ENCODE data around the gene NOTCH2.
"Not testable (repeated sequence)": the region's sequence is repeated elsewhere in the genome, so short reads cannot be mapped to it uniquely, and the experiment has no call there.

The NOTCH2 gene

GRCh38 chr1:119975582-119976254 lies 93.7 kb downstream of the NOTCH2 start:
- H2AK5ac ChIP-seq (ENCODE audit: low read length); H3K23ac ChIP-seq (ENCODE audit: low read length); H3K4me1 ChIP-seq (ENCODE audit: control insufficient read depth in 1 of 2, insufficient read depth in 2 of 2, low read length in 2 of 2); H2AFZ ChIP-seq (ENCODE audit: insufficient read depth, low read length, poor library complexity); H3K27ac ChIP-seq (ENCODE audit: low read depth, low read length); H4K12ac ChIP-seq (ENCODE audit: low read depth, low read length); H3K79me2 ChIP-seq (ENCODE audit: control insufficient read depth, insufficient read depth, low read length, poor library complexity); H3K14ac ChIP-seq (ENCODE audit: low read length); H3K79me1 ChIP-seq (ENCODE audit: low read length); H4K91ac ChIP-seq (ENCODE audit: low read depth, low read length); H4K8ac ChIP-seq (ENCODE audit: low read depth, low read length); DNase-seq; H2BK5ac ChIP-seq (ENCODE audit: low read depth, low read length, poor library complexity); H3K27me3 ChIP-seq (ENCODE audit: insufficient read depth, low read length); H3K9me3 ChIP-seq (ENCODE audit: insufficient read depth, low read depth, low read length); H3K36me3 ChIP-seq (ENCODE audit: control insufficient read depth in 1 of 2, insufficient read depth in 2 of 2, low read length in 2 of 2); H3K9ac ChIP-seq (ENCODE audit: low read length); H2BK120ac ChIP-seq (ENCODE audit: insufficient read depth, low read length, poor library complexity); H3K4me2 ChIP-seq (ENCODE audit: low read length); H3K4me3 ChIP-seq (ENCODE audit: low read depth, low read length); H2BK12ac ChIP-seq (ENCODE audit: low read length); H3K18ac ChIP-seq (ENCODE audit: low read length); H3K4ac ChIP-seq (ENCODE audit: low read depth, low read length): not testable (repeated sequence)
- WGBS (ENCODE audit: extremely low coverage, insufficient coverage, insufficient read length): no CpG with 5 or more reads among the region's 5 CpGs

GRCh38 chr1:119975006-119975405 lies 94.5 kb downstream of the NOTCH2 start:
- Histone ChIP-seq H3K4me2 (ENCODE audit: low read length) (no peak overlapping the region), H3K27ac (ENCODE audit: low read depth, low read length) (no peak overlapping the region), H3K79me1 (ENCODE audit: low read length) (no peaks in the 10 kb centered on the region), H3K4ac (ENCODE audit: low read depth, low read length) (no peak overlapping the region), H3K27me3 (ENCODE audit: insufficient read depth, low read length) (no peaks in the 10 kb centered on the region), H3K18ac (ENCODE audit: low read length) (no peak overlapping the region), H3K79me2 (ENCODE audit: control insufficient read depth, insufficient read depth, low read length, poor library complexity) (no peaks in the 10 kb centered on the region), H3K4me3 (ENCODE audit: low read depth, low read length) (no peak overlapping the region), H3K9ac (ENCODE audit: low read length) (no peak overlapping the region), H2BK12ac (ENCODE audit: low read length) (no peak overlapping the region), H2BK120ac (ENCODE audit: insufficient read depth, low read length, poor library complexity) (no peak overlapping the region), H2AFZ (ENCODE audit: insufficient read depth, low read length, poor library complexity) (no peak overlapping the region), H2AK5ac (ENCODE audit: low read length) (no peak overlapping the region), H3K9me3 (ENCODE audit: insufficient read depth, low read depth, low read length) (no peaks in the 10 kb centered on the region), H4K8ac (ENCODE audit: low read depth, low read length) (no peak overlapping the region), H3K23ac (ENCODE audit: low read length) (no peak overlapping the region), H4K12ac (ENCODE audit: low read depth, low read length) (no peak overlapping the region), H4K91ac (ENCODE audit: low read depth, low read length) (no peak overlapping the region), H3K36me3 (ENCODE audit: control insufficient read depth in 1 of 2, insufficient read depth in 2 of 2, low read length in 2 of 2) (peaks cover 0 to 3% of the 10 kb centered on the region in 2 experiments), H3K4me1 (ENCODE audit: control insufficient read depth in 1 of 2, insufficient read depth in 2 of 2, low read length in 2 of 2) (no peaks in the 10 kb centered on the region), H3K14ac (ENCODE audit: low read length) (no peak overlapping the region), H2BK5ac (ENCODE audit: low read depth, low read length, poor library complexity) (no peak overlapping the region)
- no peak for DNase-seq
- no CpG with 5 or more reads among the region's 2 CpGs for WGBS (ENCODE audit: extremely low coverage, insufficient coverage, insufficient read length)

- Histone ChIP-seq H2BK12ac (ENCODE audit: low read length) (no peak overlapping the region), H2AFZ (ENCODE audit: insufficient read depth, low read length, poor library complexity) (no peak overlapping the region), H3K4ac (ENCODE audit: low read depth, low read length) (no peak overlapping the region), H4K12ac (ENCODE audit: low read depth, low read length) (no peak overlapping the region), H3K4me2 (ENCODE audit: low read length) (no peak overlapping the region), H3K4me1 (ENCODE audit: control insufficient read depth in 1 of 2, insufficient read depth in 2 of 2, low read length in 2 of 2) (no peaks in the 10 kb centered on the region), H2BK120ac (ENCODE audit: insufficient read depth, low read length, poor library complexity) (no peak overlapping the region), H3K27me3 (ENCODE audit: insufficient read depth, low read length) (no peaks in the 10 kb centered on the region), H4K8ac (ENCODE audit: low read depth, low read length) (no peak overlapping the region), H3K27ac (ENCODE audit: low read depth, low read length) (no peak overlapping the region), H3K23ac (ENCODE audit: low read length) (no peak overlapping the region), H3K9ac (ENCODE audit: low read length) (no peak overlapping the region), H3K79me2 (ENCODE audit: control insufficient read depth, insufficient read depth, low read length, poor library complexity) (no peaks in the 10 kb centered on the region), H3K9me3 (ENCODE audit: insufficient read depth, low read depth, low read length) (no peaks in the 10 kb centered on the region), H2BK5ac (ENCODE audit: low read depth, low read length, poor library complexity) (no peak overlapping the region), H3K79me1 (ENCODE audit: low read length) (no peaks in the 10 kb centered on the region), H3K36me3 (ENCODE audit: control insufficient read depth in 1 of 2, insufficient read depth in 2 of 2, low read length in 2 of 2) (peaks cover 3 to 7% of the 10 kb centered on the region in 2 experiments), H4K91ac (ENCODE audit: low read depth, low read length) (no peak overlapping the region), H3K14ac (ENCODE audit: low read length) (no peak overlapping the region), H2AK5ac (ENCODE audit: low read length) (no peak overlapping the region), H3K18ac (ENCODE audit: low read length) (no peak overlapping the region), H3K4me3 (ENCODE audit: low read depth, low read length) (no peak overlapping the region)
- DNase-seq: no peak
These were observed 95.4 kb downstream of the NOTCH2 start for GRCh38 chr1:119974013-119974412.

GRCh38 chr1:119971710-119972570 lies 97.5 kb downstream of the NOTCH2 start:
- Histone ChIP-seq H2BK12ac (ENCODE audit: low read length) (no peak overlapping the region), H3K9me3 (ENCODE audit: insufficient read depth, low read depth, low read length) (no peaks in the 10 kb centered on the region), H3K4me3 (ENCODE audit: low read depth, low read length) (no peak overlapping the region), H4K91ac (ENCODE audit: low read depth, low read length) (no peak overlapping the region), H3K18ac (ENCODE audit: low read length) (no peak overlapping the region), H3K27ac (ENCODE audit: low read depth, low read length) (no peak overlapping the region), H3K36me3 (ENCODE audit: control insufficient read depth in 1 of 2, insufficient read depth in 2 of 2, low read length in 2 of 2) (peaks cover 5 to 12% of the 10 kb centered on the region in 2 experiments), H3K79me1 (ENCODE audit: low read length) (no peaks in the 10 kb centered on the region), H3K27me3 (ENCODE audit: insufficient read depth, low read length) (no peaks in the 10 kb centered on the region), H3K9ac (ENCODE audit: low read length) (no peak overlapping the region), H2BK5ac (ENCODE audit: low read depth, low read length, poor library complexity) (no peak overlapping the region), H2AK5ac (ENCODE audit: low read length) (no peak overlapping the region), H3K4me2 (ENCODE audit: low read length) (no peak overlapping the region), H3K79me2 (ENCODE audit: control insufficient read depth, insufficient read depth, low read length, poor library complexity) (no peaks in the 10 kb centered on the region), H3K4me1 (ENCODE audit: control insufficient read depth in 1 of 2, insufficient read depth in 2 of 2, low read length in 2 of 2) (no peaks in the 10 kb centered on the region), H3K23ac (ENCODE audit: low read length) (no peak overlapping the region), H2BK120ac (ENCODE audit: insufficient read depth, low read length, poor library complexity) (no peak overlapping the region), H2AFZ (ENCODE audit: insufficient read depth, low read length, poor library complexity) (no peak overlapping the region), H4K12ac (ENCODE audit: low read depth, low read length) (no peak overlapping the region), H4K8ac (ENCODE audit: low read depth, low read length) (no peak overlapping the region), H3K4ac (ENCODE audit: low read depth, low read length) (no peak overlapping the region), H3K14ac (ENCODE audit: low read length) (no peak overlapping the region)
- DNase-seq: peak in 1 of 2 donors; percentile 63
- WGBS (ENCODE audit: extremely low coverage, insufficient coverage, insufficient read length): 100% methylated on average over 2 of the region's 4 CpGs

All from trophoblast cell (in vitro differentiated cells and primary cell).